ENCODE measurements around the gene PDRG1. TPM values are rescaled to one million over a fixed set of nuclear protein-coding genes. Genes with fewer than 3 reads are reported as not detected.

PDRG1 gene
- total and polyA plus RNA-seq, 2 donors (not counting 3 experiments of a cell fraction or from before 2014, with no cell fraction given) = 14.6 to 17.0 TPM

DNA sequence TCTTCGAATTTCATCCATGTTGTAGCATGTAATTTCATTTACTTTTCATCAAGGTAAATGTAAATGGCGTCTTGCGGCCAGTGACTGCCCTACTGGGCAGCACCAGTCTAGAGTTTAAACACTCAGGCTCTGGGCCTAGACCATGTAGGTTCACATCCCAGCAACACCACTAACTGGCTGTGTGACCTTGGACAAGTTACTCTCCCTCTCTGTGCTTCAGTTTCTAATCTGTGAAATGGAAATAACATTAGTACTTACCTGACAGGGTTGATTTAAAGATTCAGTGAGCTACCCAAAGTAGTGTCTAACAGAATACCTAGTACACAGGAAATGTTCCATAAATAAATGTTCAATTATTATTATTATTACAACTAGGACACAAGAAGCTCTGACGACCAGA is 29.3 kb downstream of the PDRG1 start:
- Histone ChIP-seq H3K9ac (replicated peaks; ENCODE audit: extremely low read depth, insufficient read depth, low read length) (no peak overlapping the region), H3K79me2 (ENCODE audit: control insufficient read depth, insufficient read depth, low read length) (no peaks in the 10 kb centered on the region), H4K20me1 (replicated peaks; ENCODE audit: control insufficient read depth, extremely low read depth, insufficient read depth, low read length) (no peaks in the 10 kb centered on the region), H2AFZ (ENCODE audit: low read depth, low read length) (no peak overlapping the region), H3K27me3 (ENCODE audit: control insufficient read depth in 2 of 2, insufficient read depth in 2 of 2, low read length in 2 of 2) (peaks cover under 1 to 6% of the 10 kb centered on the region in 2 experiments), H3K36me3 (ENCODE audit: control insufficient read depth in 2 of 2, extremely low read depth in 1 of 2, insufficient read depth in 2 of 2, low read length in 2 of 2) (no peaks in the 10 kb centered on the region), H3K4me3 (replicated peaks in 1 of 3; ENCODE audit: insufficient read depth in 1 of 3, low read depth in 1 of 3, low read length in 3 of 3) (no peak overlapping the region), H3K27ac (ENCODE audit: insufficient read depth, low read depth, low read length) (no peak overlapping the region), H3K4me1 (ENCODE audit: control insufficient read depth, extremely low read depth, insufficient read depth, low read length) (no peaks in the 10 kb centered on the region), H3K9me3 (replicated peaks; ENCODE audit: control insufficient read depth, insufficient read depth, low read length) (no peaks in the 10 kb centered on the region), H3K4me2 (ENCODE audit: insufficient read depth, low read length) (no peak overlapping the region), H3K9me1 (replicated peaks; ENCODE audit: control insufficient read depth, extremely low read depth, insufficient read depth, low read length) (no peaks in the 10 kb centered on the region)
- intact Hi-C loops (cut with micrococcal nuclease) (no loop called here), dilution Hi-C loops (cut with MboI; ENCODE audit: extremely low pct_ligation_motif_present, low sequenced_read_pairs) (no loop called here)
- BruUV-seq (replicated peaks) = no TSS peak
- FAIRE-seq (no peak), DNase-seq (ENCODE audit: low read depth, low spot score) (no peak)
- no peak for TF ChIP-seq CTCF (IDR thresholded peaks at IDR 0.05; ENCODE audit: extremely low read depth in 1 of 2, insufficient read depth in 1 of 2, low read depth in 1 of 2, low read length in 2 of 2)
- no peak for TF ChIP-seq JUN (IDR thresholded peaks at IDR 0.05; ENCODE audit: borderline replicate concordance, insufficient read depth, insufficient read length, low read depth)
- TF ChIP-seq MYC (IDR thresholded peaks at IDR 0.05; ENCODE audit: low read depth, low read length) = no peak
- no peak for TF ChIP-seq GATA2 (IDR thresholded peaks at IDR 0.05; ENCODE audit: insufficient read depth, insufficient read length, low read depth, low read length)
- no peak for TF ChIP-seq FOS (IDR thresholded peaks at IDR 0.05; ENCODE audit: borderline replicate concordance, insufficient read depth, low read length)
- no peak for TF ChIP-seq POLR2AphosphoS5 (IDR thresholded peaks at IDR 0.05; ENCODE audit: insufficient read depth, low read depth, low read length)
- TF ChIP-seq EZH2 (IDR thresholded peaks at IDR 0.05; ENCODE audit: borderline replicate concordance, low read depth, low read length, severe bottlenecking) = no peak
- TF ChIP-seq MAX (IDR thresholded peaks at IDR 0.05; ENCODE audit: insufficient read depth, insufficient read length) = no peak
- no peak for TF ChIP-seq POLR2A (IDR thresholded peaks at IDR 0.05; ENCODE audit: low read depth, low read length)
- ChIA-PET POLR2A (no interaction called here), CTCF (interaction anchor here (1.6 kb wide), 1 partner anchor 8 kb away, joined by 5 read pairs; no protein-coding TSS in a partner anchor)
